MM.1S (cell line): Measurements from ENCODE around the gene C18orf63.
"Not testable (repeated sequence)": the region's sequence is repeated elsewhere in the genome, so short reads cannot be mapped to it uniquely, and the experiment has no call there.

Source experiments
- DNase-seq: peaks from one replicate; pipeline ENCODE4 v3.0.0-alpha.2; 2015
- H2AFZ ChIP-seq: fragments of 300-600 bp; sonication (generic); 2 replicates; pipeline ENCODE4 v1.6.0; 2016; ENCODE audit warnings: antibody characterized with exemption, low read length
- H3F3A ChIP-seq: fragments of 300-600 bp; sonication (generic); 2 replicates; pipeline ENCODE4 v1.6.1; 2016; ENCODE audit warnings: mild to moderate bottlenecking, antibody characterized with exemption, low read length, moderate library complexity, mixed read lengths; ENCODE audit not compliant: insufficient read depth
- H3K27ac ChIP-seq: fragments of 300-600 bp; sonication (generic); 2 replicates; pipeline ENCODE4 v1.5.1; 2016; ENCODE audit warnings: mild to moderate bottlenecking, low read length
- H3K27me3 ChIP-seq: fragments of 300-600 bp; sonication (generic); replicated peaks from 2 replicates; pipeline ENCODE4 v1.6.0; 2016; ENCODE audit warnings: low read length; ENCODE audit not compliant: insufficient read depth
- H3K36me3 ChIP-seq: fragments of 300-600 bp; sonication (generic); replicated peaks from 2 replicates; pipeline ENCODE4 v1.6.1; 2016; ENCODE audit warnings: mild to moderate bottlenecking, low read length, mixed read lengths; ENCODE audit not compliant: insufficient read depth
- H3K4me1 ChIP-seq: fragments of 300-600 bp; sonication (generic); 2 replicates; pipeline ENCODE4 v1.6.1; 2016; ENCODE audit warnings: low read length, mixed read lengths
- H3K4me2 ChIP-seq: fragments of 300-600 bp; sonication (generic); 2 replicates; pipeline ENCODE4 v1.6.0; 2016; ENCODE audit warnings: low read depth, low read length
- H3K4me3 ChIP-seq: fragments of 300-600 bp; sonication (generic); 2 replicates; pipeline ENCODE4 v1.5.1; 2016; ENCODE audit warnings: low read length, mixed read lengths
- H3K79me2 ChIP-seq: fragments of 300-600 bp; sonication (generic); 2 replicates; pipeline ENCODE4 v1.6.1; 2016; ENCODE audit warnings: mixed run types, low read length, mixed read lengths
- H3K9ac ChIP-seq: fragments of 300-600 bp; sonication (generic); 2 replicates; pipeline ENCODE4 v1.6.1; 2016; ENCODE audit warnings: low read length, mixed read lengths
- H3K9me2 ChIP-seq: fragments of 300-600 bp; sonication (generic); replicated peaks from 2 replicates; pipeline ENCODE4 v1.6.1; 2016; ENCODE audit warnings: mild to moderate bottlenecking, low read length, mixed read lengths; ENCODE audit not compliant: insufficient read depth
- H3K9me3 ChIP-seq: fragments of 300-600 bp; sonication (generic); replicated peaks from 2 replicates; pipeline ENCODE4 v1.6.1; 2016; ENCODE audit warnings: mild to moderate bottlenecking, low read length, mixed read lengths; ENCODE audit not compliant: insufficient read depth
- H4K20me1 ChIP-seq: fragments of 300-600 bp; sonication (generic); 2 replicates; pipeline ENCODE4 v1.6.1; 2016; ENCODE audit warnings: mild to moderate bottlenecking, low read length, moderate library complexity, mixed read lengths; ENCODE audit not compliant: insufficient read depth
- CTCF ChIP-seq: fragments of 300-600 bp; sonication (generic); IDR thresholded peaks from 2 replicates; pipeline ENCODE4 v1.5.1; 2016; ENCODE audit warnings: antibody characterized with exemption, low read length, mixed read lengths
- EZH2 ChIP-seq: fragments of 300-600 bp; sonication (generic); optimal IDR thresholded peaks from 2 replicates; pipeline ENCODE3; 2017; ENCODE audit warnings: low read depth, mild to moderate bottlenecking, antibody characterized with exemption, low read length, mixed read lengths
- EZH2phosphoT487 ChIP-seq: fragments of 300-600 bp; sonication (generic); IDR thresholded peaks from 2 replicates; pipeline ENCODE4 v1.6.1; 2018; ENCODE audit warnings: antibody characterized with exemption, low read length

C18orf63 gene

DNA sequence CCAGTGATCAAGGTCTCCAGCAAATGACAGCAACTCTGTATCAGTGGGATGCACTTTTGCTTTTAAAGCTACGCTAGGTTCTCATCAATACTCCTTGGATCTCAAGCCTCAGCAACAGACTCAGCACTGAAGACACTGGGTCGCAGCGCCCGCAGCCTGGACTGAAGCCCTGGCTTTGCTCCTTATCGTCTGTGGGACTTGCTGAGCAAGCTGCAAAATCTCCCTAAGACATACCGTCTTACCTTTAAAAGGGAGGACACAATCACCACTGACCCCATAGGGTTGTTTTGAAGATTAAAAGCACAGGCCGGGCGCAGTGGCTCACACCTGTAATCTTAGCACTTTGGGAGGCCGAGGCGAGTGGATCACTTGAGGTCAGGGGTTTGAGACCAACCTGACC is 32.0 kb upstream of the C18orf63 start:
- Histone ChIP-seq H3K9me2 (no peaks in the 10 kb centered on the region), H4K20me1 (no peaks in the 10 kb centered on the region), H2AFZ (no peak overlapping the region), H3F3A (no peaks in the 10 kb centered on the region; the same call in 1 of the 2 replicates), H3K36me3 (no peaks in the 10 kb centered on the region), H3K4me2 (no peak overlapping the region), H3K79me2 (peaks cover 88% of the 10 kb centered on the region), H3K9me3 (no peaks in the 10 kb centered on the region), H3K27ac (no peak overlapping the region), H3K4me1 (peaks cover 25% of the 10 kb centered on the region), H3K27me3 (no peaks in the 10 kb centered on the region), H3K9ac (no peak overlapping the region), H3K4me3 (no peak overlapping the region)
- DNase-seq, result no peak
- no peak for TF ChIP-seq EZH2phosphoT487
- TF ChIP-seq CTCF, result no peak
- TF ChIP-seq EZH2, result no peak

- Histone ChIP-seq H4K20me1 (no peaks in the 10 kb centered on the region), H3K27ac (no peak overlapping the region), H2AFZ (no peak overlapping the region), H3K4me1 (peaks cover 25% of the 10 kb centered on the region), H3K36me3 (no peaks in the 10 kb centered on the region), H3K9me3 (no peaks in the 10 kb centered on the region), H3F3A (no peaks in the 10 kb centered on the region; the same call in none of the 2 replicates), H3K9me2 (no peaks in the 10 kb centered on the region), H3K4me3 (no peak overlapping the region), H3K27me3 (no peaks in the 10 kb centered on the region), H3K9ac (no peak overlapping the region), H3K79me2 (peaks cover 91% of the 10 kb centered on the region), H3K4me2 (no peak overlapping the region)
- TF ChIP-seq EZH2phosphoT487 (no peak), EZH2 (no peak), CTCF (no peak)
- DNase-seq, result no peak
These were observed 31.3 kb upstream of the C18orf63 start for GRCh38 chr18:74284191-74284979.

GRCh38 chr18:74284980-74285355 is 30.7 kb upstream of the C18orf63 start:
- no peak overlapping the region for H3K9ac ChIP-seq
- H3K27me3 ChIP-seq, result no peaks in the 10 kb centered on the region
- H3K27ac ChIP-seq, result no peak overlapping the region
- H3F3A ChIP-seq, result no peaks in the 10 kb centered on the region; the same call in none of the 2 replicates
- H3K79me2 ChIP-seq, result peaks cover 91% of the 10 kb centered on the region
- no peak overlapping the region for H3K4me2 ChIP-seq
- no peaks in the 10 kb centered on the region for H3K9me2 ChIP-seq
- no peak for TF ChIP-seq EZH2
- no peak for TF ChIP-seq EZH2phosphoT487
- TF ChIP-seq CTCF, result no peak
- no peaks in the 10 kb centered on the region for H4K20me1 ChIP-seq
- H3K9me3 ChIP-seq, result no peaks in the 10 kb centered on the region
- peaks cover 25% of the 10 kb centered on the region for H3K4me1 ChIP-seq
- no peaks in the 10 kb centered on the region for H3K36me3 ChIP-seq
- DNase-seq, result no peak
- no peak overlapping the region for H2AFZ ChIP-seq
- H3K4me3 ChIP-seq, result no peak overlapping the region

DNA sequence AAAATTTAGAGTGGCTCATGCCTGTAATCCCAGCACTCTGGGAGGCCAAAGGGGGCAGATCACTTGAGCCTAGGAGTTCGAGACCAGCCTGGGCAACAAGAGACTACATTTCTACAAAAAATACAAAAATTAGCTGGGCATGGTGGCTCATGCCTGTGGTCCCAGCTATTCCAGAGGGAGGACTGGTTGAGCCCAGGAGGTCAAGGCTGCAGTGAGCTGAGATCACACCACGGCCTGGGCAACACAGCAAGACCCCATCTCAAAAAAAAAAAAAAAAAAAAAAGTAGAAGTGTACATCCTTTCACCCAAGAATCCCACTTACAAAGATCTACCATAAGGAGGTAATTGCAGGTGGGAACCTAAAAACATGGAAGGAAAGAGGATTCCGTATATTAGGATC is 30.1 kb upstream of the C18orf63 start:
- H3K27ac ChIP-seq, H3K9ac ChIP-seq, DNase-seq, H4K20me1 ChIP-seq, H3K27me3 ChIP-seq, H3K4me3 ChIP-seq, H3F3A ChIP-seq, H2AFZ ChIP-seq, H3K9me3 ChIP-seq, H3K9me2 ChIP-seq, H3K4me2 ChIP-seq, H3K36me3 ChIP-seq: not testable (repeated sequence)
- Histone ChIP-seq H3K4me1 (peaks cover 25% of the 10 kb centered on the region), H3K79me2 (peaks cover 91% of the 10 kb centered on the region)
